Caco-2 (cell line): ENCODE measurements around the gene ANKRD27. TPM values are rescaled to one million over a fixed set of nuclear protein-coding genes. Genes with fewer than 3 reads are reported as not detected.
"Not testable (repeated sequence)": the region's sequence is repeated elsewhere in the genome, so short reads cannot be mapped to it uniquely, and the experiment has no call there.

ENCODE experiments used
- BruUV-seq: library from RNA; stranded (reverse); fragments of 400-500 nt; replicated peaks from 2 replicates; lab custom pipeline; 2021; lab: Mats Ljungman, UMichigan
- CTCF ChIA-PET: fragments of 300-600 bp; sonication (Branson Sonifier 250); formaldehyde crosslinking; loops from one replicate; lab custom pipeline; 2022; ENCODE audit warnings: antibody characterized with exemption; lab: Charles Lee
- POLR2A ChIA-PET: fragments of 300-600 bp; sonication (Branson Sonifier 250); formaldehyde crosslinking; loops from one replicate; lab custom pipeline; 2022; ENCODE audit warnings: antibody characterized with exemption; lab: Charles Lee
- DNase-seq, 2 experiments: peaks; one replicate each; pipeline versions ENCODE4 v3.0.0 to v3.0.0-alpha.2; 2020 to 2022
- H3K27me3 ChIP-seq: replicated peaks from 2 replicates; pipeline ENCODE4 v1.6.0; 2011; ENCODE audit warnings: low read length; ENCODE audit not compliant: control insufficient read depth, insufficient read depth
- H3K36me3 ChIP-seq: 2 replicates; pipeline ENCODE4 v1.5.1; 2011; ENCODE audit warnings: low read length; ENCODE audit not compliant: control insufficient read depth, insufficient read depth
- H3K4me1 ChIP-seq: fragments of 250-450 bp; sonication (Bioruptor Pico); 2 replicates; pipeline ENCODE4 v1.5.1; 2020; ENCODE audit warnings: mild to moderate bottlenecking
- H3K4me3 ChIP-seq: 2 replicates; pipeline ENCODE4 v1.5.1; 2011; ENCODE audit warnings: low read depth, mild to moderate bottlenecking, control low read depth, low read length
- H3K9me3 ChIP-seq: fragments of 250-450 bp; sonication (Bioruptor Pico); 2 replicates; pipeline ENCODE4 v1.5.1; 2020; ENCODE audit warnings: mild to moderate bottlenecking, moderate library complexity
- H3K27ac Mint-ChIP-seq: one replicate; pipeline ENCODE4 v1.8.0; 2022; ENCODE audit warnings: mixed read lengths; ENCODE audit not compliant: unreplicated experiment
- H3K27me3 Mint-ChIP-seq: one replicate; pipeline ENCODE4 v1.8.0; 2022; ENCODE audit warnings: mixed read lengths; ENCODE audit not compliant: insufficient read depth, unreplicated experiment
- H3K36me3 Mint-ChIP-seq: one replicate; pipeline ENCODE4 v1.8.0; 2022; ENCODE audit warnings: mild to moderate bottlenecking, mixed read lengths; ENCODE audit not compliant: insufficient read depth, unreplicated experiment
- H3K4me1 Mint-ChIP-seq: one replicate; pipeline ENCODE4 v1.8.0; 2022; ENCODE audit warnings: low read depth, mixed read lengths; ENCODE audit not compliant: unreplicated experiment
- H3K4me3 Mint-ChIP-seq: one replicate; pipeline ENCODE4 v1.8.0; 2022; ENCODE audit warnings: mild to moderate bottlenecking, moderate library complexity, mixed read lengths; ENCODE audit not compliant: unreplicated experiment
- H3K9me3 Mint-ChIP-seq: one replicate; pipeline ENCODE4 v1.8.0; 2022; ENCODE audit warnings: mixed read lengths; ENCODE audit not compliant: unreplicated experiment
- CTCF ChIP-seq, 2 experiments: fragments of 200-600 bp in 1 of 2; IDR thresholded peaks; 1 replicate in 1 of 2; 2 replicates in 1 of 2; pipeline versions ENCODE4 v1.5.1 to v1.8.0; 2011 to 2022; ENCODE audit warnings: antibody characterized with exemption in 1 of 2, control low read depth in 1 of 2, inconsistent platforms in 1 of 2, low read depth in 1 of 2, low read length in 1 of 2, mild to moderate bottlenecking in 1 of 2, moderate library complexity in 1 of 2; ENCODE audit not compliant: insufficient read depth in 1 of 2, severe bottlenecking in 1 of 2, unreplicated experiment in 1 of 2
- intact Hi-C: fragments of 100-400 bp; cut with micrococcal nuclease; formaldehyde crosslinking; loops from one replicate; pipeline ENCODE4 v1.10.0; 2022; ENCODE audit not compliant: unreplicated experiment
- total RNA-seq: library from RNA; stranded (reverse); gene quantifications from 2 replicates; pipeline ENCODE4 v1.2.3, GENCODE V29; 2022

ANKRD27 gene
- total RNA-seq, 1 experiment from 2014 or later, result 54.3 TPM

GRCh38 chr19:32717496-32717895 is 42.5 kb upstream of the ANKRD27 start:
- H3K27me3 Mint-ChIP-seq, result no peaks in the 10 kb centered on the region
- DNase-seq, result no peak
- peaks cover 34% of the 10 kb centered on the region for H3K36me3 Mint-ChIP-seq
- TF ChIP-seq CTCF (IDR thresholded peaks at IDR 0.05; ENCODE audit: insufficient read depth in 1 of 2, low read depth in 1 of 2, low read length in 1 of 2, severe bottlenecking in 1 of 2, unreplicated experiment in 1 of 2), result no peak
- POLR2A ChIA-PET, result no interaction called here
- no peaks in the 10 kb centered on the region for H3K9me3 Mint-ChIP-seq
- no TSS peak for BruUV-seq
- Histone ChIP-seq H3K27me3 (no peaks in the 10 kb centered on the region), H3K4me1 (peaks cover 7% of the 10 kb centered on the region; the same call in 1 of the 2 replicates), H3K9me3 (no peaks in the 10 kb centered on the region), H3K4me3 (no peak overlapping the region), H3K36me3 (no peaks in the 10 kb centered on the region; the same call in 1 of the 2 replicates)
- H3K27ac Mint-ChIP-seq, result no peak overlapping the region
- peaks cover 11% of the 10 kb centered on the region for H3K4me1 Mint-ChIP-seq
- CTCF ChIA-PET, result no interaction called here
- H3K4me3 Mint-ChIP-seq, result no peak overlapping the region
- intact Hi-C loops, result no loop called here

- Mint-ChIP-seq H3K36me3 (peaks cover 30% of the 10 kb centered on the region), H3K4me1 (peaks cover 11% of the 10 kb centered on the region)
- H3K27ac Mint-ChIP-seq, BruUV-seq, DNase-seq, CTCF ChIA-PET, H3K9me3 ChIP-seq, POLR2A ChIA-PET, H3K27me3 ChIP-seq, intact Hi-C loops, H3K4me1 ChIP-seq, H3K27me3 Mint-ChIP-seq, H3K9me3 Mint-ChIP-seq, H3K4me3 ChIP-seq, H3K4me3 Mint-ChIP-seq, H3K36me3 ChIP-seq: not testable (repeated sequence)
Observed at GRCh38 chr19:32716203-32716602, 41.2 kb upstream of the ANKRD27 start.

- ChIA-PET CTCF (no interaction called here), POLR2A (no interaction called here)
- Mint-ChIP-seq H3K27ac (no peak overlapping the region), H3K4me1 (no peaks in the 10 kb centered on the region), H3K36me3 (peaks cover 56% of the 10 kb centered on the region), H3K4me3 (no peak overlapping the region), H3K27me3 (no peaks in the 10 kb centered on the region), H3K9me3 (no peaks in the 10 kb centered on the region)
- Histone ChIP-seq H3K27me3 (no peaks in the 10 kb centered on the region), H3K4me1 (no peaks in the 10 kb centered on the region), H3K36me3 (peaks cover 2% of the 10 kb centered on the region; the same call in 1 of the 2 replicates), H3K9me3 (no peaks in the 10 kb centered on the region), H3K4me3 (no peak overlapping the region)
- TF ChIP-seq CTCF (IDR thresholded peaks at IDR 0.05; ENCODE audit: insufficient read depth in 1 of 2, low read depth in 1 of 2, low read length in 1 of 2, severe bottlenecking in 1 of 2, unreplicated experiment in 1 of 2), result no peak
- intact Hi-C loops, result no loop called here
- no peak for DNase-seq
- BruUV-seq, result no TSS peak
Observed at GRCh38 chr19:32711747-32712146, 36.8 kb upstream of the ANKRD27 start.

- Histone ChIP-seq H3K9me3 (peaks cover 7% of the 10 kb centered on the region), H3K4me3 (no peak overlapping the region), H3K4me1 (no peaks in the 10 kb centered on the region), H3K27me3 (no peaks in the 10 kb centered on the region), H3K36me3 (peaks cover 4% of the 10 kb centered on the region; the same call in 1 of the 2 replicates)
- no peaks in the 10 kb centered on the region for H3K27me3 Mint-ChIP-seq
- BruUV-seq, result no TSS peak
- no peaks in the 10 kb centered on the region for H3K9me3 Mint-ChIP-seq
- ChIA-PET CTCF (no interaction called here), POLR2A (no interaction called here)
- no peaks in the 10 kb centered on the region for H3K4me1 Mint-ChIP-seq
- DNase-seq, result no peak
- peaks cover 57% of the 10 kb centered on the region for H3K36me3 Mint-ChIP-seq
- no peak overlapping the region for H3K27ac Mint-ChIP-seq
- no peak overlapping the region for H3K4me3 Mint-ChIP-seq
- intact Hi-C loops, result no loop called here
- no peak for TF ChIP-seq CTCF (IDR thresholded peaks at IDR 0.05; ENCODE audit: insufficient read depth in 1 of 2, low read depth in 1 of 2, low read length in 1 of 2, severe bottlenecking in 1 of 2, unreplicated experiment in 1 of 2)
Observed at GRCh38 chr19:32709032-32709431, 34.1 kb upstream of the ANKRD27 start.
